ENCODE results near the gene PKD1.
A peak's percentile ranks its signal among the peaks of the same experiment; 100 is the strongest.

Gene PKD1

DNA sequence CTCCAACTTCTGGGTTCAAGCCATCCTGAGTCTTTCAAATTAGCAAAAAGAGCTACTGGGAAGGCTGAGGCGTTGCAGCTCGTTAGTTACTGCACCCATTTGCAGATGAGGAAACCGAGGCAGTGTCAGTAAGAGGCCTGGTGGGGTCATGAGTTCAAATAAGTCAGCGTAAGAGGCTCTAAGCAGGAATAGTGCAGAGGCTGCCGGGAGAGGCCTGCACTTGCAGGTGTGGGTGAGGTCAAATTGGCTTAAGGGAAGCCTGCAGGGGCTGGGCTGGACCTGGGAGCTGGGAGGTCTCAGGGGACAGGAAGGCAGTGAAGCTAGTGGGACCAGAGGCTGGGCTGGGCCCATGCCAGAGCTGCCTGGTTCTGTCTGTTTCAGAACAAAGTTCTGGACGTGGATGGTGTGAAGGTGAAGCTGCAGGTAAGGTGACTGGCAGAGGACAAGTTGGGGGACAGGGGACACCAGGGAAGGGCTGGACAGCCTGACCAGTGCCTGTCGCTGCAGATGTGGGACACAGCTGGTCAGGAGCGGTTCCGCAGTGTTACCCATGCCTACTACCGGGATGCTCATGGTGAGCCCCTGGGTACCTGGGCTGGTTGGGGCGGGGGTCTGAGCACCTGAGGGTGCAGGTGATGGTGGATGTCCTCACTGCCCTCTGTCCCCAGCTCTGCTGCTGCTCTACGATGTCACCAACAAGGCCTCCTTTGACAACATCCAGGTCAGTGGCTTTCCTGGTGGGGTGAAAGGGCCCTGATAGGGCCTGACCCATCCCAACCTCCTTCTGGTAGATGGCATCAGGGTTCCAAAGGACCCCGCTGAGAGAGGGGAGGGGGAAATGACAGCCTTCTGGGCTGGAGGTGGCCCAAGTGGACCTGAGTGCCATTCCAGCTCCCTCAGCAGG lies 15.7 kb upstream of the PKD1 start:
- DNase-seq: no peak
- H3K4me3 Mint-ChIP-seq: peak overlapping the region; percentile 69
- no peaks in the 10 kb centered on the region for H3K9me3 Mint-ChIP-seq
- peaks cover 6% of the 10 kb centered on the region for H3K27me3 Mint-ChIP-seq (ENCODE audit: low read depth, poor library complexity)
- H3K36me3 Mint-ChIP-seq (ENCODE audit: low read depth): peaks cover 6% of the 10 kb centered on the region
- H3K27ac Mint-ChIP-seq: peak overlapping the region; percentile 79
- TF ChIP-seq, protein P1, sequence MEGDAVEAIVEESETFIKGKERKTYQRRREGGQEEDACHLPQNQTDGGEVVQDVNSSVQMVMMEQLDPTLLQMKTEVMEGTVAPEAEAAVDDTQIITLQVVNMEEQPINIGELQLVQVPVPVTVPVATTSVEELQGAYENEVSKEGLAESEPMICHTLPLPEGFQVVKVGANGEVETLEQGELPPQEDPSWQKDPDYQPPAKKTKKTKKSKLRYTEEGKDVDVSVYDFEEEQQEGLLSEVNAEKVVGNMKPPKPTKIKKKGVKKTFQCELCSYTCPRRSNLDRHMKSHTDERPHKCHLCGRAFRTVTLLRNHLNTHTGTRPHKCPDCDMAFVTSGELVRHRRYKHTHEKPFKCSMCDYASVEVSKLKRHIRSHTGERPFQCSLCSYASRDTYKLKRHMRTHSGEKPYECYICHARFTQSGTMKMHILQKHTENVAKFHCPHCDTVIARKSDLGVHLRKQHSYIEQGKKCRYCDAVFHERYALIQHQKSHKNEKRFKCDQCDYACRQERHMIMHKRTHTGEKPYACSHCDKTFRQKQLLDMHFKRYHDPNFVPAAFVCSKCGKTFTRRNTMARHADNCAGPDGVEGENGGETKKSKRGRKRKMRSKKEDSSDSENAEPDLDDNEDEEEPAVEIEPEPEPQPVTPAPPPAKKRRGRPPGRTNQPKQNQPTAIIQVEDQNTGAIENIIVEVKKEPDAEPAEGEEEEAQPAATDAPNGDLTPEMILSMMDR (IDR thresholded peaks at IDR 0.05): no peak
- H3K4me1 Mint-ChIP-seq: peaks cover 66% of the 10 kb centered on the region

DNA sequence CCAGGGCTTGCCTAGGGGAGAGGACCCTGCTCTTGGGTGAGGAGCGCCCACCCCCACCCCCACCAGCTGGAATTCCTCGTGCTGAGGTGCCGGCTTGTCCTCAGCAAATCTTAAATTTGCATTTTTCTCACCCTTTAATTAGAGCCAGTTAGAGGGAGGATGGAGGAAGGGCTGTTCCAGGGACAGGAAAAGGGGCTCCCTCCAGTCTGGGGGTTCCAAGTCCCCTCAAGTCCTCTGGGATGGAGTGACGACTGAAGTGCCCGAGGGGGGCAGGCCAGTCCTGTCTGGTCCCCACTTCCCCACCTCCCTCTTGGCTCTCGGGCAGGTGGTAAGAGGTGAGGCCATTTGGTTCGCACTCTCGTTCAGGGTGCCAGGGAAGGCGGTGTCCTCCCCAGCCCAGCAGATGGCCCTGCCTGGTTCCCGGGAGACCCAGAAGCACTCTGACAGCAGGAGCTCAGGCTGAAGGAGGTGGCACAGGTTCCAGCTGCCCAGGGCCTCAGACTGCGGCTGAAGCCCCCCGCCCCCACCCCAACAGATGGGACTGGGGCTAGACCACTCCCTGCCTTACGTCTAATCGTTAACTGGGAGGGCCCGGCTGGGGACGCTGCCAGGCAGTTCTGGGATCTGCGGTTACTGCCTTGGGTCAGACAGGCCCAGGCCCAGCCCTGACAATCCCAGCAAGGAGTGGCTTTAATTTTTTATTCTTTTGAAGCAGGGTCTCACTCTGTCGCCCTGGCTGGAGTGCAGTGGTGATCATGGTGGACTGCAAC lies 14.9 kb upstream of the PKD1 start:
- TF ChIP-seq, protein P1 (IDR thresholded peaks at IDR 0.05): no peak
- Mint-ChIP-seq H3K27me3 (ENCODE audit: low read depth, poor library complexity) (peaks cover 6% of the 10 kb centered on the region), H3K36me3 (ENCODE audit: low read depth) (peaks cover 8% of the 10 kb centered on the region), H3K27ac (peak overlapping the region; percentile 79), H3K9me3 (no peaks in the 10 kb centered on the region), H3K4me1 (peaks cover 66% of the 10 kb centered on the region), H3K4me3 (peak overlapping the region; percentile 69)
- DNase-seq: no peak

DNA sequence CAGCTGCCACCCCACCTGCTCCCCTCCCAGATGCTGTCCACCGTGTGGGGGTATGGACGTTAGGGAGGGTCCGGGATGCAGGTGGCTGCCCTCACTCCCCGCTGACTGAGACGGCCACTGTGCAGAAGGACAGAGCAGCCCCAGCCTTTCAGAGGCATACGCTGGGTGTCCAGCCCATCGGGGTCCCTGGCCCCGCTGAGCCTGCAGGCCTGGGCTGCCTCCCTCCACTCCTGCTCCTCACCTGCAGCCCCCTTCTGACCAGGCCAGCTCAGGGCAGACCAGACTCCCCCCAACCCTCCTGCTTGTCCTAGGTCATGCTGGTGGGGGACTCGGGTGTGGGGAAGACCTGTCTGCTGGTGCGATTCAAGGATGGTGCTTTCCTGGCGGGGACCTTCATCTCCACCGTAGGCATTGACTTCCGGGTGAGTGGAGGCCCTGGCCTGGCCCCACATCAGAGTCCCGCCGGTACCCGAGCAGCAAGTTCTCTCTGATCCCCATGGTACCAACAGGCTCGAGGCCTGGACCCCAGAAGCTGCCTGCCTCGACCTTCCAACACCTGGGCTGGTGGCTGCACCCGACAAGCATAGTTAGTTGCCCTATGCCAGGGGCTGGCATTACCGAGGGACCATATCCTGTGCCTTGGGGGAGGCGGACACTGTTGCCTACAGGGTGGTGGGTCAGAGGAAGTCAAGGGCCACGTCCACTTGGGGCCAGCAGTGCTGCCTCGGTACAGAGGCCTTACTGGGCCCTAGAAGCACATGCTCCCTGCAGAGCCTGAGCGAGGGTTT lies 14.1 kb upstream of the PKD1 start:
- peaks cover 6% of the 10 kb centered on the region for H3K27me3 Mint-ChIP-seq (ENCODE audit: low read depth, poor library complexity)
- TF ChIP-seq, protein P1 (IDR thresholded peaks at IDR 0.05): no peak

DNA sequence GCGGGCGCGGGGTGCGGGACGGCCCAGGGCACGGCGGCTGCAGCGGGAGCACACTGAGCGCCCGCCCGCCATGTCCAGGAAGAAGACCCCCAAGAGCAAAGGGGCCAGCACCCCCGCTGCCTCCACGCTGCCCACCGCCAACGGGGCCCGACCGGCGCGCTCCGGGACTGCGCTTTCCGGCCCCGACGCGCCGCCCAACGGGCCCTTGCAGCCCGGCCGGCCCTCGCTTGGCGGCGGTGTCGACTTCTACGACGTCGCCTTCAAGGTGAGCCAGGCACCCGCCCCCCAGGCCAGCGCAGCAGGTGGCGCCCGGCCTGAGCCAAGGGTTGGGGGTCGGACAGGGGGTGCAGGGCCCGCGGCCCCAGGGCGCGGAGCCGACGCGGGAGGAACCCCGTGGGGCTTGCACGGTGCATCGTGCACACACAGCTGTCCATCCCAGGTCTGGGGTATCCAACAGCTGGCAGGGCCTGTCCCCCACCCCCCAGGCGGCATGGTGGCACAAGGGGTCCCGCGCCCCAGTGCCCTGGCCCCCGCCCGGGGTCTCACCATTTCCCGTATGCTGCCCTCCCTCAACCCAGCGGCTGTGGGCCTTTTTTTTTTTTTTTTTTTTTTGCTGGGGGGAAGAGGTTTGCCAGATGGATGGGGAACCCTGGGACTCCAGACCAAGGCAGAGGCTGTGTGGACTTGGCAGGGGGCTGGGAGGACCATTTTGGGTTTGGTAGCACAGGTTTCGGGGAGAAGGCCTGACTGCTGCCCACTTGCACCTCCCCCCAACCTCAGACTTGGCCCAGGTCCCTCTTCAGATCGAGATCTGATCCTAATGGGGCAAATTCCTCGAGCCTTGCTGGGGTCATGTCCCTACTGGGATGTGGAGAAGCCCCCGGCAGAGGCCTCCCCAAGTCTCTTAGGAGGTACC lies 13.3 kb upstream of the PKD1 start:
- H3K4me1 Mint-ChIP-seq: peaks cover 58% of the 10 kb centered on the region
- H3K27ac Mint-ChIP-seq: no peak overlapping the region
- no peaks in the 10 kb centered on the region for H3K9me3 Mint-ChIP-seq
- TF ChIP-seq, protein P1 (IDR thresholded peaks at IDR 0.05): no peak
- peak overlapping the region; percentile 74 for H3K4me3 Mint-ChIP-seq
- peaks cover 6% of the 10 kb centered on the region for H3K27me3 Mint-ChIP-seq (ENCODE audit: low read depth, poor library complexity)
- peaks cover 11% of the 10 kb centered on the region for H3K36me3 Mint-ChIP-seq (ENCODE audit: low read depth)
- DNase-seq: no peak

More for the DNA sequence above, 14.1 kb upstream of the PKD1 start:
- Mint-ChIP-seq H3K27ac (no peak overlapping the region), H3K4me3 (peak overlapping the region; percentile 74), H3K4me1 (peaks cover 67% of the 10 kb centered on the region), H3K9me3 (no peaks in the 10 kb centered on the region), H3K36me3 (ENCODE audit: low read depth) (peaks cover 11% of the 10 kb centered on the region)
- no peak for DNase-seq
